ENCODE results near the gene SGCD.

The SGCD gene

DNA sequence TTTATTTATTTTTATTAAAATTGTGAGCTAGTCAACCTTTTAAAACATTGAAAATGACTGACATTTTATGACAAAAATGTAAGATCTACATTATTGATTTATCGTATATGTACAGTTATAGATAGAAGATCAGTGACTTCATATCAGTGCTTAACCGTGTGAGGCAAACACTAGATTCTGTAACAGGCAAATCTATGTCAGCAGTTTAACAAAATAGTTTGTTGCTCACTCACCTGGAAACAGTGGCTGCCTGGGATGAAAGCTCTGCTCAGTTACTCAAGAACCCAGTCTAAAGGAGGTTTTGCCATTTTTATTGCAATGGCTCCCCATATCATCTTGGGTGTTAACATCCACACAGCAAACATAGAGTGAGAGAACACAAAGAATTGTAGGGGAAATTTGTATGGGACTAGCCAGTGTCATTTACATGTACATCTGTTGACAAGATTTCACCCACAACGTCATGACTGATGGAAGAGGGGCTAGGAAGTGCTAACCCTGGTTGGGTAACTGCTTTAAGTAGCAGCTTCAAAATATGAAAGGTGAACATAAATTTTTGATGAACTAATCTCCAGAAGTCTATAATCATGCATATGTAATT is 49.0 kb downstream of the SGCD start:
- DNase-seq: no peak
- no peaks in the 10 kb centered on the region for H3K9me3 ChIP-seq
- no peaks in the 10 kb centered on the region for H3K36me3 ChIP-seq
- H3K27me3 ChIP-seq: no peaks in the 10 kb centered on the region
- no peak overlapping the region for H3K27ac ChIP-seq
- peaks cover 0 to 32% (median 5%) of the 10 kb centered on the region in 4 donors for H3K4me1 ChIP-seq
- intact Hi-C loops (cut with DNase I; ENCODE audit: low total_unique reads): no loop called here
- no peak overlapping the region for H3K4me3 ChIP-seq
- TF ChIP-seq, protein P1, sequence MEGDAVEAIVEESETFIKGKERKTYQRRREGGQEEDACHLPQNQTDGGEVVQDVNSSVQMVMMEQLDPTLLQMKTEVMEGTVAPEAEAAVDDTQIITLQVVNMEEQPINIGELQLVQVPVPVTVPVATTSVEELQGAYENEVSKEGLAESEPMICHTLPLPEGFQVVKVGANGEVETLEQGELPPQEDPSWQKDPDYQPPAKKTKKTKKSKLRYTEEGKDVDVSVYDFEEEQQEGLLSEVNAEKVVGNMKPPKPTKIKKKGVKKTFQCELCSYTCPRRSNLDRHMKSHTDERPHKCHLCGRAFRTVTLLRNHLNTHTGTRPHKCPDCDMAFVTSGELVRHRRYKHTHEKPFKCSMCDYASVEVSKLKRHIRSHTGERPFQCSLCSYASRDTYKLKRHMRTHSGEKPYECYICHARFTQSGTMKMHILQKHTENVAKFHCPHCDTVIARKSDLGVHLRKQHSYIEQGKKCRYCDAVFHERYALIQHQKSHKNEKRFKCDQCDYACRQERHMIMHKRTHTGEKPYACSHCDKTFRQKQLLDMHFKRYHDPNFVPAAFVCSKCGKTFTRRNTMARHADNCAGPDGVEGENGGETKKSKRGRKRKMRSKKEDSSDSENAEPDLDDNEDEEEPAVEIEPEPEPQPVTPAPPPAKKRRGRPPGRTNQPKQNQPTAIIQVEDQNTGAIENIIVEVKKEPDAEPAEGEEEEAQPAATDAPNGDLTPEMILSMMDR (IDR thresholded peaks at IDR 0.05): no peak

DNA sequence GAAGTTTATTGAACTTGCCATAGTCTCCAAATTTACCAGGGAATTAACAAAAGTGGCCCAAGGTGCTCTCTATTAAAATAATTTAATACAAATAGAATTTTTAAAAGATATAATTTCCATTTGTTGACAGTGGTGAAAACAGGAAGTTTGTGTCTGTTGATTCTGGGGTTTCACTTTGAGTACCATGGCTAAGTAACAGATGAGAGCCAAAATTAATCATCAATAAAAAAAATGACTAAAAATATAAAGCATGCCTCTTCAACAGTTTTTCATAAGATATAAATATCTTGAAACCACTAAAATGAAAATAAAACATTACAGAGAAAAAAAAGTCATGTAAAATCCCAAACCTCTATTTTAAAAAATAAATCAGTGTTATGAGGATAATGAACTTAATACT is 49.8 kb downstream of the SGCD start:
- no peaks in the 10 kb centered on the region for H3K36me3 ChIP-seq
- TF ChIP-seq, protein P1 (IDR thresholded peaks at IDR 0.05): no peak
- H3K27ac ChIP-seq: no peak overlapping the region
- no peaks in the 10 kb centered on the region for H3K9me3 ChIP-seq
- H3K27me3 ChIP-seq: no peaks in the 10 kb centered on the region
- DNase-seq: no peak
- H3K4me1 ChIP-seq: peaks cover 0 to 36% (median 8%) of the 10 kb centered on the region in 4 donors
- intact Hi-C loops (cut with DNase I; ENCODE audit: low total_unique reads): no loop called here
- no peak overlapping the region for H3K4me3 ChIP-seq

DNA sequence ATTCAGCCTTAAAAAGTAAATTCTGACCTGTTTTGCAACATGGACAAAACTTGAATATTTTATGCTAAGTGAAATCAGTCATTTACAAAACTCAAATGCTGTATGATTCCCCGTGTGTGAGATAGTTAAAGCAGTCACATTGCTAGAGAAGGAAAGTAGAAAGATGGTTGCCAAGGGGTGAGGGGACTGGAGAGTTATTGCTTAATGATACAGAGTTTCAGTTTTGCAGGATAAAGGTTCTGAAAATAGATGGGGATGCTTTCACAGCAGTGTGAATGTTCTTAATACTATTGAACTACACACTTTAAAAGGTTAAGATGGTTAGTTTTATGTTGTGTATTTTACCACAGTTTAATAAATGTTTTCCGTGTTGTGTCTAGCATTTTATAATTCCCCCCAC is 51.2 kb downstream of the SGCD start:
- TF ChIP-seq, protein P1 (IDR thresholded peaks at IDR 0.05): no peak
- intact Hi-C loops (cut with DNase I; ENCODE audit: low total_unique reads): no loop called here
- no peak overlapping the region for H3K4me3 ChIP-seq
- H3K27ac ChIP-seq: no peak overlapping the region
- H3K36me3 ChIP-seq: no peaks in the 10 kb centered on the region
- no peaks in the 10 kb centered on the region for H3K27me3 ChIP-seq
- H3K4me1 ChIP-seq: peaks cover 0 to 42% (median 8%) of the 10 kb centered on the region in 4 donors
- no peaks in the 10 kb centered on the region for H3K9me3 ChIP-seq
- DNase-seq: no peak

DNA sequence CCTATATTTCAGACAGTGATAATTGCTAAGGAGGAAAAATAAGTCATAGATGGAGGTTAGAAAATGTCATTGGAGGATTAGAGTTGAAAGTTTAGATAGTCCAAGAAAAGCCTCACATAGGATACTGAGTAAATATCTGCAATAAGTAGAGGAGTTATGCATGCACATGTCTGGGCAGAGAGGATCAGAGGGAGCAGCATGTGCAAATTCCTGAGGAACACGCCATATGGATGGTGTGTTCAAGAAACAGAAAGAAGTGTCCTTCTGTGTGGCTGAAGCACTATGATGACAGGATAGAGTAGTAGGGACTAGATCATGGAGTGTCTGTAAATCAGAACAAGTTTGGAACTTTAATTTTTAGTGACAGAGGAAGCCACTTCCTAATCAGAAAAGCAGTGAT is 52.2 kb downstream of the SGCD start:
- TF ChIP-seq, protein P1 (IDR thresholded peaks at IDR 0.05): no peak
- Histone ChIP-seq H3K4me1 (peaks cover 0 to 49% (median 8%) of the 10 kb centered on the region in 4 donors), H3K4me3 (no peak overlapping the region), H3K27ac (no peak overlapping the region), H3K9me3 (no peaks in the 10 kb centered on the region), H3K27me3 (no peaks in the 10 kb centered on the region), H3K36me3 (no peaks in the 10 kb centered on the region)
- no peak for DNase-seq
- intact Hi-C loops (cut with DNase I; ENCODE audit: low total_unique reads): no loop called here

DNA sequence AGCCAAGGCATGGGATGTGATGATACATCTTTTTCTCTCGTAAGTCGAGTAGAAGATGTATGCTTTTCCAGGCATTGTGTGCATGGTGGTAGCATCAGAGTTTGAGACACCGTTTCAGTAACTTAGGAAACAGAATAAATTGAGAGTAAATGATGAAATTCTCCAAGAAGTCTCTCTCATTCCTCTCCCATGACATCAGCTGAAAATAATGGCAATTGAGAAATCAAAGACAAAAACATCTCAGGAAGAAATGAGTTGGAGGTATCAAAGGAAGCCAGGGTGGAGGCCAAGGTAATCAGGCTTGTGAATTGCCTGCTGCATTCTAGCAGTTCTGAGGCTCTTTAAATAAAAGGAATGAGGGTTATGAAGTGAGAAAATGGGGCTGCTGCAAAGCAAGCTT is 53.9 kb downstream of the SGCD start:
- no peak for DNase-seq
- Histone ChIP-seq H3K4me3 (no peak overlapping the region), H3K4me1 (peaks cover 0 to 49% (median 8%) of the 10 kb centered on the region in 4 donors), H3K36me3 (no peaks in the 10 kb centered on the region), H3K27ac (no peak overlapping the region), H3K27me3 (no peaks in the 10 kb centered on the region), H3K9me3 (no peaks in the 10 kb centered on the region)
- intact Hi-C loops (cut with DNase I; ENCODE audit: low total_unique reads): no loop called here
- TF ChIP-seq, protein P1 (IDR thresholded peaks at IDR 0.05): no peak

All from tibial artery (tissue), 4 donors.